ENCODE results near the gene L3MBTL3.

L3MBTL3 gene

GRCh38 chr6:130185658-130186057, 167.3 kb downstream of the L3MBTL3 start:
- no peak for DNase-seq (ENCODE audit: low read depth)

- no peak for DNase-seq (ENCODE audit: low read depth)
Measured at GRCh38 chr6:130187335-130188206, 169.2 kb downstream of the L3MBTL3 start.

- DNase-seq (ENCODE audit: low read depth), result no peak
Measured at GRCh38 chr6:130188207-130188899, 170.0 kb downstream of the L3MBTL3 start.

- DNase-seq (ENCODE audit: low read depth), result no peak
Measured at GRCh38 chr6:130189531-130190397, 171.4 kb downstream of the L3MBTL3 start.

All from stromal cell of bone marrow (primary cell).